Neural cell (in vitro differentiated cells): Measurements from ENCODE around the gene AMIGO3. TPM values are rescaled to one million over a fixed set of nuclear protein-coding genes. Genes with fewer than 3 reads are reported as not detected.

Experiments used
- H2AFZ ChIP-seq: fragments of 200-600, 300-800 bp; sonication (generic), shearing (Covaris generic); 2 replicates; pipeline ENCODE4 v1.6.0; 2014; ENCODE audit warnings: low read depth, mild to moderate bottlenecking, antibody characterized with exemption, low read length, moderate library complexity
- H3F3A ChIP-seq: fragments of 200-600 bp; shearing (Covaris generic); 2 replicates; pipeline ENCODE4 v1.6.1; 2016; ENCODE audit warnings: mild to moderate bottlenecking, moderate library complexity, mixed read lengths, antibody characterized with exemption, low read length; ENCODE audit not compliant: insufficient read depth, poor library complexity, severe bottlenecking
- H3K27ac ChIP-seq: fragments of 200-600, 300-800 bp; sonication (generic), shearing (Covaris generic); 2 replicates; pipeline ENCODE4 v1.5.1; 2014; ENCODE audit warnings: mild to moderate bottlenecking, low read length, moderate library complexity
- H3K27me3 ChIP-seq: fragments of 300-800, 200-600 bp; sonication (generic), shearing (Covaris generic); 2 replicates; pipeline ENCODE4 v1.6.0; 2014; ENCODE audit warnings: mild to moderate bottlenecking, low read depth, low read length, moderate library complexity; ENCODE audit not compliant: insufficient read depth
- H3K36me3 ChIP-seq: fragments of 300-800, 200-600 bp; sonication (generic), shearing (Covaris generic); 2 replicates; pipeline ENCODE4 v1.5.1; 2014; ENCODE audit warnings: mild to moderate bottlenecking, antibody characterized with exemption, low read length, moderate library complexity; ENCODE audit not compliant: insufficient read depth
- H3K4me2 ChIP-seq: fragments of 300-800, 200-600 bp; sonication (generic), shearing (Covaris generic); 2 replicates; pipeline ENCODE4 v1.6.0; 2014; ENCODE audit warnings: mild to moderate bottlenecking, low read length
- H3K4me3 ChIP-seq: fragments of 300-800, 200-600 bp; sonication (generic), shearing (Covaris generic); 2 replicates; pipeline ENCODE4 v1.5.1; 2014; ENCODE audit warnings: mild to moderate bottlenecking, low read length, moderate library complexity
- H3K79me2 ChIP-seq: fragments of 200-600 bp; shearing (Covaris generic); replicated peaks from 2 replicates; pipeline ENCODE4 v1.6.0; 2014; ENCODE audit warnings: mild to moderate bottlenecking, low read length, moderate library complexity; ENCODE audit not compliant: insufficient read depth
- H3K9ac ChIP-seq: fragments of 300-800, 200-600 bp; sonication (generic), shearing (Covaris generic); 2 replicates; pipeline ENCODE4 v1.6.1; 2016; ENCODE audit warnings: mild to moderate bottlenecking, low read length, mixed read lengths
- H3K9me2 ChIP-seq: fragments of 200-600 bp; shearing (Covaris generic); 2 replicates; pipeline ENCODE4 v1.6.1; 2016; ENCODE audit warnings: mild to moderate bottlenecking, low read length, mixed read lengths; ENCODE audit not compliant: insufficient read depth
- H3K9me3 ChIP-seq: fragments of 200-600, 300-800 bp; sonication (generic), shearing (Covaris generic); 2 replicates; pipeline ENCODE4 v1.6.1; 2016; ENCODE audit warnings: mild to moderate bottlenecking, mixed run types, low read length, moderate library complexity, mixed read lengths
- H4K20me1 ChIP-seq: fragments of 200-600 bp; shearing (Covaris generic); 2 replicates; pipeline ENCODE4 v1.6.1; 2016; ENCODE audit warnings: mild to moderate bottlenecking, mixed run types; ENCODE audit not compliant: insufficient read depth
- MXI1 ChIP-seq: fragments of 450-650 bp; conservative IDR thresholded peaks from 2 replicates; pipeline ENCODE4 v1.6.1; 2014; ENCODE audit warnings: antibody characterized with exemption, mild to moderate bottlenecking; ENCODE audit not compliant: poor library complexity, severe bottlenecking
- polyA plus RNA-seq: library from polyadenylated mRNA; depleted of rRNA; stranded (reverse); fragments of >200 nt; gene quantifications from 2 replicates; pipeline ENCODE4 v1.2.3, GENCODE V29; 2014
- small RNA-seq, 3 experiments: library from RNA; depleted of rRNA; stranded (forward); fragments of <200 nt; gene quantifications; one replicate each; pipeline ENCODE3, GENCODE V24; 2012

The AMIGO3 gene
- polyA plus RNA-seq, 1 donor from 2014 or later: 4.0 TPM

DNA sequence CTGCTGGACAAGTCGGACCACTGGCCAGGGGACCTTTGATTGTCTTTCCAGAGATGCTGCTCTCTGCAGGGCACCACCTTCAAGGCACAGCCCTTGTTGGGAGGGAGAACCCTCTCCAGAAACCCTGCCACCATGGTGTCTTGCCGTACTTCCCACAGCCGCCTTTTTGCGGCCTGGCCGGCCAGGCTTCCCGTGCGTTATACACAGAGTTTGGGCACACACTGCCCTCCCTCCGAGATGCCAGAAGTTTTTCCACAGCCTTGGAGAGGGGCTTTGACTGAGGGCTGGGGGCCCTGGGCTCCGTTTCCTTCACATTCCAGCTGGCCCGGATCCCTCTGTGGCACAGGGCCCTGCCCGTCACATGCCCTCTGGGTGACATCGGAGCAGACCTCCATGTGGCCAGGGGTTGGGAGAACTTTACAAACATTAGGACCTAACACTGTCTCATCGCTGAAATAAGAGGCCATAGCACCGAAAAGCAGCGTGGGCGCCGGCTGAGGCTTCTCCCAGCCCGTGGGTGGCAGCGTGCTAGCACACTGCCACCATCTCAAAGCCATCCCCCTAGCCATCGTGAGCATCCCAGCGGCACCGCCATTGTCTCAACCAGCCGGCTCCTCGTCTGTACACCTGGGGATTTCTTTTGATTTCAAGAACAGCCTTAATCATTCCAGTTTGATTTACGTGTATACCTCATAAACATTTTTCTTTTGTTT lies 51.6 kb downstream of the AMIGO3 start:
- H3K36me3 ChIP-seq: no peaks in the 10 kb centered on the region
- H2AFZ ChIP-seq: no peak overlapping the region
- no peaks in the 10 kb centered on the region for H3K9me2 ChIP-seq
- no peaks in the 10 kb centered on the region for H3K27me3 ChIP-seq
- no peaks in the 10 kb centered on the region for H3F3A ChIP-seq
- H3K79me2 ChIP-seq: no peaks in the 10 kb centered on the region
- no peak overlapping the region for H3K4me3 ChIP-seq
- no peak overlapping the region for H3K27ac ChIP-seq
- no peak overlapping the region for H3K4me2 ChIP-seq
- H4K20me1 ChIP-seq: no peaks in the 10 kb centered on the region
- no peaks in the 10 kb centered on the region for H3K9me3 ChIP-seq
- H3K9ac ChIP-seq: no peak overlapping the region
- no peak for TF ChIP-seq MXI1

Small RNA genes within 50 kb of the gene (small RNA-seq; reads per million reads assigned to genes)
- 0 reads per million in 3 experiments for gene AMIGO3
- gene COX6CP14: 0 reads per million in 3 experiments

Other genes with a start within 250 kb of the AMIGO3 start
- gene DAG1, start 249.4 kb downstream of the AMIGO3 start, polyA plus RNA-seq: 14.3 and 16.5 TPM in 2 replicates
- 2.0 and 3.0 TPM in 2 replicates for gene BSN, start 165.2 kb downstream of the AMIGO3 start, polyA plus RNA-seq
- 98.4 and 119 TPM in 2 replicates for gene APEH, start 45.3 kb downstream of the AMIGO3 start, polyA plus RNA-seq
- gene MST1, start 30.2 kb downstream of the AMIGO3 start, polyA plus RNA-seq: 62.5 and 64.0 TPM in 2 replicates
- 27.4 and 32.0 TPM in 2 replicates for gene RNF123, start 30.1 kb downstream of the AMIGO3 start, polyA plus RNA-seq
- 20.0 and 20.8 TPM in 2 replicates for gene GMPPB, start 4.3 kb upstream of the AMIGO3 start, polyA plus RNA-seq
- 52.7 and 62.7 TPM in 2 replicates for gene IP6K1, start 66.9 kb upstream of the AMIGO3 start, polyA plus RNA-seq
- gene CDHR4, start 80.2 kb upstream of the AMIGO3 start, polyA plus RNA-seq: not detected in 2 replicates
- 1.4 and 1.7 TPM in 2 replicates for gene INKA1, start 83.6 kb upstream of the AMIGO3 start, polyA plus RNA-seq
- 2.9 and 4.0 TPM in 2 replicates for gene UBA7, start 94.3 kb upstream of the AMIGO3 start, polyA plus RNA-seq
- 7.5 and 7.6 TPM in 2 replicates for gene TRAIP, start 136.9 kb upstream of the AMIGO3 start, polyA plus RNA-seq
- gene CAMKV, start 150.2 kb upstream of the AMIGO3 start, polyA plus RNA-seq: 293 and 316 TPM in 2 replicates
- 2.0 and 4.2 TPM in 2 replicates for gene MST1R, start 184.2 kb upstream of the AMIGO3 start, polyA plus RNA-seq
- gene MON1A, start 210.1 kb upstream of the AMIGO3 start, polyA plus RNA-seq: 35.4 and 41.3 TPM in 2 replicates
- gene RBM6, start 220.5 kb upstream of the AMIGO3 start, polyA plus RNA-seq: 177 and 192 TPM in 2 replicates